Pancreas (tissue), 10 donors: ENCODE results near the gene RHBDL1. TPM values are rescaled to one million over a fixed set of nuclear protein-coding genes. Genes with fewer than 3 reads are reported as not detected.
A peak's percentile ranks its signal among the peaks of the same experiment; 100 is the strongest.

Experiments used
- ATAC-seq, 4 donors: fragments of 200-7000 bp; cut with Tn5 transposase; one replicate each; pipeline versions ENCODE4 v1.8.0 to v1.9.1; 2020; ENCODE audit warnings: mild to moderate bottlenecking in 4 of 4, moderate library complexity in 4 of 4
- DNase-seq, 6 donors: peaks; one replicate each; pipeline ENCODE4 v3.0.0-alpha.2; 2020
- FAIRE-seq: peaks from 2 replicates; lab custom pipeline; 2012; peaks lifted over from hg19 to GRCh38; lab: Jason Lieb, UNC
- H3K27ac ChIP-seq, 4 donors: fragments of 200-600 bp; sonication (generic); 1 replicate in 3 of 4; 2 replicates in 1 of 4; pipeline versions ENCODE4 v1.5.0 to v1.8.0; 2020
- H3K27me3 ChIP-seq, 4 donors: fragments of 200-600 bp; one replicate each; pipeline ENCODE4 v1.8.0; 2021
- H3K36me3 ChIP-seq, 3 donors: fragments of 200-600 bp; sonication (generic) in 1 of 3; one replicate each; pipeline versions ENCODE4 v1.5.0 to v1.8.0; 2020 to 2021
- H3K4me1 ChIP-seq, 3 donors: fragments of 200-600 bp; one replicate each; pipeline ENCODE4 v1.8.0; 2021
- H3K4me3 ChIP-seq, 4 donors: fragments of 200-600 bp; sonication (generic) in 2 of 4; one replicate each; pipeline versions ENCODE4 v1.5.0 to v1.8.0; 2020 to 2021
- H3K9me3 ChIP-seq, 4 donors: fragments of 200-600 bp; one replicate each; pipeline ENCODE4 v1.8.0; 2021
- WGBS, 2 donors: extraction: QIAGEN DNeasy Blood & Tissue Kit; methylation state at CpG; one replicate each; pipeline ENCODE4 v1.1.7; 2013; 5-methylcytosine and 5-hydroxymethylcytosine counted together
- intact Hi-C, 3 donors: fragments of 100-400 bp; cut with DNase I; formaldehyde crosslinking; loops; one replicate each; pipeline versions ENCODE4 v1.11.1 to v1.14.2; 2022
- polyA plus RNA-seq, 2 donors: library from polyadenylated mRNA; stranded (reverse); fragments of 200-250 nt; gene quantifications; one replicate each; pipeline ENCODE4 v1.2.3, GENCODE V29; 2013
- total RNA-seq, 6 donors: library from RNA; stranded (reverse); fragmentation: NEBNext Ultra II Directional in 4 of 6; extraction: Animal tissue kit (Norgen Biotek cat#: 25700) in 4 of 6; gene quantifications; one replicate each; pipeline versions ENCODE4 v1.2.1 to v1.2.4, GENCODE V29; 2021 to 2023
- TF ChIP-seq, protein P1 (sequence below), 4 donors: fragments of 200-600 bp; sonication (generic) in 3 of 4; IDR thresholded peaks; one replicate each; pipeline versions ENCODE4 v1.5.0 to v1.8.0; 2021; ENCODE audit warnings: antibody characterized with exemption in 4 of 4
- donor health status: healthy with polysubstance abuse.
- donor health status: DM: no; HTN: no; CAD: no; lungs with moderate emphysema.
- donor health status: DM: no; HTN: no; CAD: no.
- donor health status: control.
- donor health status: control.
- donor health status: Bipolar disorder and iron deficiency.
- donor health status: DM: yes; HTN: yes; CAD: no.
- donor health status: DM: no; HTN: no; CAD: no.
- donor health status: DM: no; HTN: no; CAD: no.
- donor health status: DM: yes; HTN: yes; CAD: no.

The RHBDL1 gene
- total and polyA plus RNA-seq, 8 donors = 0.28 to 5.1 (median 0.98) TPM

DNA sequence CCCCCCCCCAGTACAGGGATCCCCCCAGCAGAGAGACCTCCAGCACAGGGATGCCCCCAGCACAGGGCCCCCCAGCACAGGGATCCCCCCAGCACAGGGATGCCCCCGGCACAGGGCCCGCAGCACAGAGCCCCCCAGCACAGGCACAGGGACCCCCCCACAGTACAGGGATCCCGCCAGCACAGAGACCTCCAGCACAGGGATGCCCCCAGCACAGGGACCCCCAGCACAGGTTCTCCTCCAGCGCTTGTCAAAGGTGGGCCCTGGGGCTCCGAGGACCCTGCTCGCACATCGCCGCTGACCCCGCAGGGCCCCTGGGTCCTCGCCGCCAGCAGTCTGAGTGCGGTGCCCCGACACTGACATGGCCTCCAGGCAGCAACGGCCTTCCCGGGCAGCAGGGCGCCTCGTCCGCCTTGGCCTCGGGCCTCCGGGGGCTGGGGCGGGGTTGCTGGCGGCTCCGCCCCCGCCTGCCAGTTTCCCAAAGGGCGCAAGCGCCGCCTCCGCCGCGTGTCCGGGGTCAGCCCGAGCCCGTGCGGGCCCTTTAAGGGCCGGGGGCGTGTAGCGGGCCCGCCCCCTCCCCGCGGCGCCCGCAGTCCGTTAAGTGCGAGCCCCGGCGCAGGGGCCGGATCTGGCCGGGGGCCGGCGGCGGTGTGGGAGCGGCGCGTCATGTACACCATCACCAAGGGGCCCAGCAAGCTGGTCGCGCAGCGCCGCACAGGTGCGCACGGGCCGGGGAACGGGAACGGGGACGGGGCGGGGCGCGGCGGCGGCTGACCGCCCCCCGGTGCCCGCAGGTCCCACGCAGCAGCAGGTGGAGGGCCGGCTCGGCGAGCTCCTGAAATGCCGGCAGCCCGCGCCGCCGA is 33.9 kb upstream of the RHBDL1 start, which contains the start of gene MCRIP2:
Gene MCRIP2 (plus strand): TSS at position 503 of the 863 bp plus-strand sequence. CDS start 164 bp downstream, at position 667.
- TF ChIP-seq, protein P1, sequence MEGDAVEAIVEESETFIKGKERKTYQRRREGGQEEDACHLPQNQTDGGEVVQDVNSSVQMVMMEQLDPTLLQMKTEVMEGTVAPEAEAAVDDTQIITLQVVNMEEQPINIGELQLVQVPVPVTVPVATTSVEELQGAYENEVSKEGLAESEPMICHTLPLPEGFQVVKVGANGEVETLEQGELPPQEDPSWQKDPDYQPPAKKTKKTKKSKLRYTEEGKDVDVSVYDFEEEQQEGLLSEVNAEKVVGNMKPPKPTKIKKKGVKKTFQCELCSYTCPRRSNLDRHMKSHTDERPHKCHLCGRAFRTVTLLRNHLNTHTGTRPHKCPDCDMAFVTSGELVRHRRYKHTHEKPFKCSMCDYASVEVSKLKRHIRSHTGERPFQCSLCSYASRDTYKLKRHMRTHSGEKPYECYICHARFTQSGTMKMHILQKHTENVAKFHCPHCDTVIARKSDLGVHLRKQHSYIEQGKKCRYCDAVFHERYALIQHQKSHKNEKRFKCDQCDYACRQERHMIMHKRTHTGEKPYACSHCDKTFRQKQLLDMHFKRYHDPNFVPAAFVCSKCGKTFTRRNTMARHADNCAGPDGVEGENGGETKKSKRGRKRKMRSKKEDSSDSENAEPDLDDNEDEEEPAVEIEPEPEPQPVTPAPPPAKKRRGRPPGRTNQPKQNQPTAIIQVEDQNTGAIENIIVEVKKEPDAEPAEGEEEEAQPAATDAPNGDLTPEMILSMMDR (IDR thresholded peaks at IDR 0.05) = no peak
- DNase-seq (peak; percentile 87 to 96 (median 92)), FAIRE-seq (no peak), ATAC-seq (peak; percentile 57 to 77 (median 72))
- peaks cover 21 to 25% (median 24%) of the 10 kb centered on the region in 3 donors for H3K4me1 ChIP-seq
- H3K4me3 ChIP-seq = peak within 1 kb of the TSS; percentile 79 to 94 (median 81)
- H3K27ac ChIP-seq = peak within 1 kb of the TSS; percentile 84 to 88 (median 86)
- intact Hi-C loops = no loop called here
- no peaks in the 10 kb centered on the region for H3K27me3 ChIP-seq
- WGBS, 2 donors = 1% methylated on average over 71 to 81 of the region's 81 CpGs
- no peaks in the 10 kb centered on the region for H3K9me3 ChIP-seq
- H3K36me3 ChIP-seq = no peaks in the 10 kb centered on the region

DNA sequence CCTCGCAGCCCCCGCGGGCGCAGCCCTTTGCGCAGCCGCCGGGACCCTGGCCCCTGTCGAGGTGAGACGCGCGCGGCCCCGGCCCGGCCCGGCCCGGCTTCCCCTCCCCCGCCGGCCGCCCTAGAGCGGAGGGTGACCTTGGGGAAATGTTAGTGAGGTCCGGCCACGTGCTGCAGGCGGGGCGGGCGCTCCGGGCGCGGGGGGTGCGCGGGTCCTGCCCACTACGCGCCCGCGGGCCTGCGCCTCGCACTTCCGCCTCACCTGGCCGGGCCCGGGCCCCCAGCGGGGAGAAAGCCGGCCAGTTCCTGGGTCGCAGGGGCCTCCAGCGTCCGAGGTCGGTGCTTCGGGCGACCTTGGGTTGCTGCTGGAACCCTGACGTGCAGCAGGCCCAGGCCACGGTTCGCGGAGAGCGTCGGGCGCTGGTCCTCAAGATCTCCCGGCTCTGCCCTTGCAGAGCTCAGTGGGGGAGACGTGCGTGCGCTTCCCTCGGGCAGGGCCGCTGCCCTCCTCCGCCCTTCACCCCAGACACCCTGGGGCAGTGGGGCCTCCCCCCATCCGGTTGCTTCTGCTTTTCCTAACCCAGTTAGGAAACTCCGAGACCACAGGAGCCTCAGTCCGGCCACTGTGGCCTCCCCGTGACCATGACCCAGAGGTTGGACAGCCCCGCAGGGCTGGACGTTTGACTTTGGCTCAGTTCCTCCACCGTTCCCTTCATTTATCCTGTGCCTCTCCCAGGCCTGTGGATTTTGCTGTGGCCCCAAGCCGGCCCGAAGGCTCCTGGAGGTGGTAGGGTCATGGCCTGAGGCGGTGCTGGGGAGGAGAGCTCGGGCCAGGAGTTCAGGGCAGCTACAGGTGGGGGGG is 33.1 kb upstream of the RHBDL1 start:
- Histone ChIP-seq H3K9me3 (no peaks in the 10 kb centered on the region), H3K4me1 (peaks cover 23 to 26% (median 23%) of the 10 kb centered on the region in 3 donors), H3K27me3 (no peaks in the 10 kb centered on the region), H3K36me3 (no peaks in the 10 kb centered on the region), H3K27ac (peak overlapping the region; percentile 84 to 88 (median 86)), H3K4me3 (peak overlapping the region; percentile 79 to 94 (median 81))
- peak in 5 of 6 donors; percentile 83 to 90 (median 88) for DNase-seq
- no peak for FAIRE-seq
- TF ChIP-seq, protein P1 (IDR thresholded peaks at IDR 0.05) = no peak
- intact Hi-C loops = no loop called here
- peak; percentile 66 to 78 (median 70) for ATAC-seq
- 1 to 2% methylated on average over 45 to 72 of the region's 72 CpGs for WGBS, 2 donors

DNA sequence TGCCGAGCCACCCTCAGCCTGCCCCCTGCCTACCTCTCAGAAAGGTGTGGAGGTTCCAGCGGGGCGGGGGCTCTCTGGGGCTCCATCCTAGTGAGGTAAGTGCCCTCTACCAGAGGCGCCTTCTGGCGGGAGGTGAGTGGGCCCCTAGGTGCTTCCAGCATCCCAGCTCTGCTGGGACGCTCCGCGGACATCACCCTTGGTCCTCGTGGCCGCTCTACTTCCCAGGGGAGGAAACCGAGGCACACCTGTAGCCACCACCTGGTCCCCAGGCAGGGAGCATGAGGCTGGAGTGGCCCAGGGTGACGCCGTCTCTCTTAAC is 32.5 kb upstream of the RHBDL1 start:
- Histone ChIP-seq H3K9me3 (no peaks in the 10 kb centered on the region), H3K36me3 (no peaks in the 10 kb centered on the region), H3K4me3 (peak overlapping the region; percentile 79 to 94 (median 81)), H3K4me1 (peaks cover 23 to 26% (median 23%) of the 10 kb centered on the region in 3 donors), H3K27ac (peak overlapping the region; percentile 84 to 88 (median 86)), H3K27me3 (no peaks in the 10 kb centered on the region)
- no peak for FAIRE-seq
- TF ChIP-seq, protein P1 (IDR thresholded peaks at IDR 0.05) = no peak
- intact Hi-C loops = no loop called here
- WGBS, 2 donors = 62 to 68% methylated on average over 13 of the region's 13 CpGs
- no peak for ATAC-seq
- no peak for DNase-seq

- no peak overlapping the region for H3K27ac ChIP-seq
- intact Hi-C loops = no loop called here
- TF ChIP-seq, protein P1 (IDR thresholded peaks at IDR 0.05) = no peak
- DNase-seq (no peak), FAIRE-seq (no peak), ATAC-seq (no peak)
- H3K4me1 ChIP-seq = peaks cover 25 to 33% (median 29%) of the 10 kb centered on the region in 3 donors
- 89% methylated on average over 12 of the region's 12 CpGs for WGBS, 2 donors
- no peak overlapping the region for H3K4me3 ChIP-seq
- no peaks in the 10 kb centered on the region for H3K36me3 ChIP-seq
- no peaks in the 10 kb centered on the region for H3K9me3 ChIP-seq
- H3K27me3 ChIP-seq = no peaks in the 10 kb centered on the region
These were observed 30.9 kb upstream of the RHBDL1 start for GRCh38 chr16:644556-644955.
